Heart left ventricle (tissue), 13 donors: ENCODE results near the gene SPDYE3.
"Not testable (repeated sequence)": the region's sequence is repeated elsewhere in the genome, so short reads cannot be mapped to it uniquely, and the experiment has no call there.

ENCODE experiments used
- POLR2A ChIP-seq, 2 donors: fragments of 450-650 bp; IDR thresholded peaks; one replicate each; pipeline ENCODE4 v1.6.1; 2017; ENCODE audit warnings: antibody characterized with exemption in 2 of 2, mild to moderate bottlenecking in 2 of 2, moderate library complexity in 2 of 2
- TF ChIP-seq, protein P1 (sequence below), 12 donors: fragments of 200-600 bp; sonication (generic) in 4 of 12; IDR thresholded peaks; one replicate each; pipeline versions ENCODE4 v1.5.0 to v1.8.0; 2018 to 2022; ENCODE audit warnings: antibody characterized with exemption in 12 of 12, mild to moderate bottlenecking in 5 of 12
- donor health status: ischemic (EF 13 %, LVEDD 7.1; RV severe dilation, severe dysfunction).
- donor health status: DM: no; HTN: yes; CAD: no.
- donor health status: DM: no; HTN: no; CAD: no.
- donor health status: ischemic (EF 25% LVEDD 6.9; RV normal size, moderate dysfunction).
- donor health status: ischemic (EF 25% LVEDD 5.7; RV mildly dilated, moderate dysfunction).
- donor health status: ischemic (EF 35%, LVEDD 5.7; RV mildly dilated, moderate dysfunction).
- donor health status: nonischemic (EF 11% LVEDD 7.7; RV severe dilation, severe dysfunction).
- donor health status: DM: yes; HTN: yes; CAD: no.
- donor health status: PGD.
- donor health status: ischemic (EF 29% LVEDD 5.4; RV normal size, mild dysfunction).
- donor health status: nonischemic (EF 23%, LVEDD 6.1; RV moderate dilation, normal function).

DNA sequence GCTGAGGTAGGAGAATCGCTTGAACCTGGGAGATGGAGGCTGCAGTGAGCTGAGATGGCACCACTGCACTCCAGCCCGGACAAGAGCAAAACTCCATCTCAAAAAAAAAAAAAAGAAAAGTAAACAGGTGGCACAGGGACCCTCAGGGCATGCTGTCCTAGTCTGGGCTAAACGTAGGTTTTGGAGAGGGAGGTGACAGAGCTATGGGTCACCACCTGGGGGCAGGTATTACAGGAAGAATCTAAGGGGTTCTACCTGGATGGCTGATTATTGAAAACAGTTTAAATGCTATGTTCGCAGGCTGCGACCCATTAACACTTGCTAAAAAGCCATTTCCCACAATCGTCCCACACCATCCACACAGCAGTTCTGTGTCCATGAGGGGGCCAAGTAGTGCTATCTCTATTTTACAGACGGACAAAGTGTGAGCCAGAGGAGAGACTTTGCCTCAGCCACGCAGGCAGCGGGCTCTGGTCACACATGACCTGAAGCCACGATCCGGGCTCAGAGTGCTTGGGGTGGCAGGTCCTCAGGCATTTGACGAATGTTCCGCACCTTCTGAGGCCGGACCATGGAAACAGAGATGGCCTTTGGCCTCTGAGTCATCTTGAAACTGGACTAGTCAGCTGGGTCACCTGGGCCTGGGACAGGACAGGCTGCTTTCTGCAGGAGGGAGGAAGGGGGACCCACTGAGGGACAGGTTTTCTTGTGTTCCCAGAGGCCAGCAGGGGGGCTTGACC, 38.0 kb upstream of the SPDYE3 start:
- TF ChIP-seq, protein P1, sequence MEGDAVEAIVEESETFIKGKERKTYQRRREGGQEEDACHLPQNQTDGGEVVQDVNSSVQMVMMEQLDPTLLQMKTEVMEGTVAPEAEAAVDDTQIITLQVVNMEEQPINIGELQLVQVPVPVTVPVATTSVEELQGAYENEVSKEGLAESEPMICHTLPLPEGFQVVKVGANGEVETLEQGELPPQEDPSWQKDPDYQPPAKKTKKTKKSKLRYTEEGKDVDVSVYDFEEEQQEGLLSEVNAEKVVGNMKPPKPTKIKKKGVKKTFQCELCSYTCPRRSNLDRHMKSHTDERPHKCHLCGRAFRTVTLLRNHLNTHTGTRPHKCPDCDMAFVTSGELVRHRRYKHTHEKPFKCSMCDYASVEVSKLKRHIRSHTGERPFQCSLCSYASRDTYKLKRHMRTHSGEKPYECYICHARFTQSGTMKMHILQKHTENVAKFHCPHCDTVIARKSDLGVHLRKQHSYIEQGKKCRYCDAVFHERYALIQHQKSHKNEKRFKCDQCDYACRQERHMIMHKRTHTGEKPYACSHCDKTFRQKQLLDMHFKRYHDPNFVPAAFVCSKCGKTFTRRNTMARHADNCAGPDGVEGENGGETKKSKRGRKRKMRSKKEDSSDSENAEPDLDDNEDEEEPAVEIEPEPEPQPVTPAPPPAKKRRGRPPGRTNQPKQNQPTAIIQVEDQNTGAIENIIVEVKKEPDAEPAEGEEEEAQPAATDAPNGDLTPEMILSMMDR (IDR thresholded peaks at IDR 0.05), result not testable (repeated sequence)
- TF ChIP-seq POLR2A (IDR thresholded peaks at IDR 0.05), result not testable (repeated sequence)
